Left renal pelvis (tissue), 4 donors: ENCODE results near the gene TERT. TPM values are rescaled to one million over a fixed set of nuclear protein-coding genes. Genes with fewer than 3 reads are reported as not detected.
"Not testable (repeated sequence)": the region's sequence is repeated elsewhere in the genome, so short reads cannot be mapped to it uniquely, and the experiment has no call there.

Source experiments
- DNase-seq, 4 donors: peaks; one replicate each; pipeline ENCODE4 v3.0.0-alpha.2; 2013; ENCODE audit warnings: low read depth in 4 of 4, low spot score in 3 of 4
- polyA plus RNA-seq, 4 donors: library from polyadenylated mRNA; unstranded; fragments of 120-200 nt; gene quantifications; one replicate each; pipeline ENCODE4 v1.2.1, GENCODE V29; 2013; ENCODE audit not compliant: insufficient read length in 4 of 4

Gene TERT
- polyA plus RNA-seq: under 1 TPM; 0.05 to 0.76 (median 0.24) TPM

DNA sequence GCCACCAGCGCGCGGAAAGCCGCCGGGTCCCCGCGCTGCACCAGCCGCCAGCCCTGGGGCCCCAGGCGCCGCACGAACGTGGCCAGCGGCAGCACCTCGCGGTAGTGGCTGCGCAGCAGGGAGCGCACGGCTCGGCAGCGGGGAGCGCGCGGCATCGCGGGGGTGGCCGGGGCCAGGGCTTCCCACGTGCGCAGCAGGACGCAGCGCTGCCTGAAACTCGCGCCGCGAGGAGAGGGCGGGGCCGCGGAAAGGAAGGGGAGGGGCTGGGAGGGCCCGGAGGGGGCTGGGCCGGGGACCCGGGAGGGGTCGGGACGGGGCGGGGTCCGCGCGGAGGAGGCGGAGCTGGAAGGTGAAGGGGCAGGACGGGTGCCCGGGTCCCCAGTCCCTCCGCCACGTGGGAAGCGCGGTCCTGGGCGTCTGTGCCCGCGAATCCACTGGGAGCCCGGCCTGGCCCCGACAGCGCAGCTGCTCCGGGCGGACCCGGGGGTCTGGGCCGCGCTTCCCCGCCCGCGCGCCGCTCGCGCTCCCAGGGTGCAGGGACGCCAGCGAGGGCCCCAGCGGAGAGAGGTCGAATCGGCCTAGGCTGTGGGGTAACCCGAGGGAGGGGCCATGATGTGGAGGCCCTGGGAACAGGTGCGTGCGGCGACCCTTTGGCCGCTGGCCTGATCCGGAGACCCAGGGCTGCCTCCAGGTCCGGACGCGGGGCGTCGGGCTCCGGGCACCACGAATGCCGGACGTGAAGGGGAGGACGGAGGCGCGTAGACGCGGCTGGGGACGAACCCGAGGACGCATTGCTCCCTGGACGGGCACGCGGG is at the start of gene TERT:
Gene TERT (minus strand): TSS at position 234 of the 815 bp plus-strand sequence. CDS start 79 bp downstream, at position 155.
- DNase-seq: no peak

GRCh38 chr5:1343931-1344901 is 49.3 kb upstream of the TERT start:
- no peak for DNase-seq

GRCh38 chr5:1343315-1343751 is 48.5 kb upstream of the TERT start:
- DNase-seq: no peak

GRCh38 chr5:1342711-1343110 is 47.8 kb upstream of the TERT start:
- not testable (repeated sequence) for DNase-seq

- no peak for DNase-seq
These were observed 47.4 kb upstream of the TERT start for GRCh38 chr5:1342268-1342667.

DNA sequence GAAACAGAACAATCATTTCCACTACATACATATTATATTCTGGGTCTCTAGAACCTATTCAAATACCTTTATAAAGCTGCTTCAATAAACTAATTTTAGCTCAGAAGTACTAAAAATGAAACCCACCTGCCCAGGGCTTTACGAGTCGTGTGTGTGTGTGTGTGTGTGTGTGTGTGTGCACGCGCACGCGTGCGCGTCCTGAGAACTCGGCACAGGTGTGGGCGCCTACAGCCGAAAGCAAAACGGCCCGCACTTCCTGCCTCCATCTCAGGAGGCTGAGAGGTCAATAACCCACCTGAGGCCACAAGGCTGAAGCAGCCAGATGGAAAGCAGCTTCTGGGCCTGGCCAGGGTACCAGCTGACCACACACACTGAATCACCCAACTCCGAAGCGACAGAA is 47.0 kb upstream of the TERT start:
- DNase-seq: no peak

DNA sequence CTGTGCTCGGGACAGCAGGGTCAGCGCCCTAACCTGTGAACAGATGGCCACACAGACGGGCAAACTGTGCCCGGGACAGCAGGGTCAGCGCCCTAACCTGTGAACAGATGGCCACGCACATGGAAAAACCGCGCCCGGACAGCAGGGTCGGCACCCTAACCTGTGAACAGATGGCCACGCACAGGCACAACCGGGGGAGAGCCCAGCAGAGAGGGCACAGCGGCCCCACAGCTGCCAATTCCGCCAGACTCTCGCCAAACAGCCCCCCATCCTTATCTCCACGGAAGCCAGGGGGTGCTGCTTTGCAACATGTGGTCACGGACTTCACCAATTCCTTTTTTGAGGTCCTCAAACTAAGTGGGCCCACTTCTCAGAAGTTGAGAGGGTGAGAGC is 44.9 kb upstream of the TERT start:
- DNase-seq: not testable (repeated sequence)

GRCh38 chr5:1339139-1339817 is 44.4 kb upstream of the TERT start:
- DNase-seq: not testable (repeated sequence)

DNA sequence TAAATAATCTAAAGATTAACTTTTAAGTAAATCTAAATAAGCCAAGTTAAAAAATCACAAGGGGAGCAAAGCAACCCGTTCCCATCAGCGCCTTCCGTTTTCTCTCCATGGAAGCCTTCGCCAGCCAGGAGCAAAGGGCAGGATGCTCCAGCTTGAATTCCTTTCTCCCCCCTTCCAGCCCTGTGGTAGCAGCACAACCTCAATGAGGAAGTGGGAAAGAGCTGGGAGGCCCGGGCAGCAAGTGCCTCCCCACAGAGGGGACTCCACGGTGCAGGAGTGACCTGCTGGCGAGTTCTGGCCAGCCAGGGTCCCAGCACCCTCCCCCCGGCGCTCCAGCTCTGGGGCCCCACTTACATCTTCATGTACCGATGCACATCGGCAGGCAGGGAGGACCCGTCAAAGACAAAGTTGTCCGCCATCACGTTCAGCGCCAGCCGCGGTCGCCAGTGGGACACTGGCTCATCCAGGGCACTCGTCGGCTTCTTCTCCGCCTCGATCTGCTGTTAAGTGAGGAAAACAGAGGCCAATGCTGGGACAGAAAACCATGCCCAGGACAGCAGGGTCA is 43.7 kb upstream of the TERT start:
- DNase-seq: no peak

DNA sequence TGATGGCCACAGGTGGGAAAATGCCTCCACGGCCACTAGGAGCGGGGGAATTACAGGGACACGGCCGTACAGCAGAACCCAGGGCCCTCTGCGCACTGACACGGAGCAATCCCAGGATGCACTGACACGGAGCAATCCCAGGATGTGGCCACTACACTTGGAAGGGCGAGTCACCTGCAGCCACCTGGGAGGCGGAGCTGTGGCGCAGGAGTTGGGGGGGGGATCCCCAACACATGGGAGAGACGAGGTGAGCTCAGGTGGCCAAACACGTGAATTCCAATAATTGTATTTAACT is 43.3 kb upstream of the TERT start:
- no peak for DNase-seq

DNA sequence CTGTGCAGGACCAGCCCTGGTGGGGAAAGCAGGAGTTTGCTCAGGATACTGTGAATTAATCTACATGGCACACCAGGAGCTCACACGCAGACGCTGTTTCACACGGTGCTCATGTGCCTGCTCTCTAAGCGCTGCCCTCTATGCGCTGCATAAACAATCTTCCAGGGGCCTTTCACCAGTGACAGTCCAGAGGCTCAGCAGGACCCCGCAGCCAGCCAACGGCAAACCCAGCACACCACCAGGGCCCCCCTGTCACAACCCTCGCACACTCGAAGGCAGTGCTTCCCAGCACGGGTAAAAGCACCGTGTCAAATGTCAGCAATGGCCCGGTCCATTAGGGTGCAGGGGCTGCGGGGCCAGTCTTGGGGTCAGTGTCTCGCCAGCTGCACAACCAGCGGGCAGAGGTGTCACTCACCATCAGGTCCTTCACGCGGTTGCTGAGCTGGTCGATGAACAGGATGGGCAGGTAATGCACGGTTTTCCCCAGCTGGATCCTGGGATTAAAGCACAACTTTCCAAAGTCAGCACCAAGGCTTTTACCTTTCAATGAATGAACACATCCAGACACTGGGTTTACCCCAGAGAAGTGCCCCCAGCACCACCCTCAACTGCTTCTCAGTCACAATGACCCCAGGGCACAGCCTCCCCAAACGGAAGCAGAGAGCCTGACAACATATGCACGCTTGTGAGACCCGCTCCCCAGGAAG is 42.8 kb upstream of the TERT start:
- DNase-seq: no peak

- no peak for DNase-seq
These were observed 42.1 kb upstream of the TERT start for GRCh38 chr5:1336749-1337488.

- no peak for DNase-seq
These were observed 41.3 kb upstream of the TERT start for GRCh38 chr5:1336106-1336561.

- no peak for DNase-seq
These were observed 40.8 kb upstream of the TERT start for GRCh38 chr5:1335540-1336095.

- no peak for DNase-seq
These were observed 40.1 kb upstream of the TERT start for GRCh38 chr5:1334831-1335539.

GRCh38 chr5:1333986-1334385 is 39.1 kb upstream of the TERT start:
- no peak for DNase-seq

DNA sequence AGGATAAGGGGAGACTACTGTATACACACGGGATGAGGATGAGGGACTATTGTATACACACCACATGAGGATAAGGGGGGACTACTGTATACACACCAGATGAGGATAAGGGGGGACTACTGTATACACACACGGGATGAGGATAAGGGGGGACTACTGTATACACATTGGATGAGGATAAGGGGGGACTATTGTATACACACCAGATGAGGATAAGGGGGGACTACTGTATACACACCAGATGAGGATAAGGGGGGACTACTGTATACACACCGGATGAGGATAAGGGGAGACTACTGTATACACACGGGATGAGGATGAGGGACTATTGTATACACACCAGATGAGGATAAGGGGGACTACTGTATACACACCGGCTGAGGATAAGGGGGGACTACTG is 38.4 kb upstream of the TERT start:
- DNase-seq: not testable (repeated sequence)

DNA sequence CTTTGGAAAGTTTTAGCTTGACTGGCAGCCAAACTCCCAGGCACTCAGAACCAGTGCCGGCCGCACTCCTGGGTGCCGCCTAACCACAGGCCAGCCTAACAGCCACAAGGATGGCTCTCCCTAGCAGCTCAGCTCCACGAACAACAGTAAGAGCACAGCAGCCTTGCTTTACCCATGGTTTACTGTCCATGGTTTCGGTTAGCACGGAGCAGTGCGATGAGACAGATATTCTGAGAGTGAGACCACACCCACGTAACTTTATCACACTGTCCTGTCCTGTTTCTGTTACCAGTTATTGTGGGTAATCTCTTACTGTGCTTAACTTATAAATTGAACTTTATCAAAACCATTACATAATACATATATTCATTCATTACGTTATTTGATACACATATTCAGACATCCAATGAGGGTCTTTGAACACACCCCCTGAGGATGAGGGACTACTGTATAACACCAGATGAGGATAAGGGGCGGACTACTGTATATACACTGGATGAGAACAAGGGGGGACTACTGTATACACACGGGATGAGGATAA is 37.7 kb upstream of the TERT start:
- no peak for DNase-seq
